GM12878 (cell line): ENCODE measurements around the gene TLL1. TPM values are rescaled to one million over a fixed set of nuclear protein-coding genes. Genes with fewer than 3 reads are reported as not detected.

Experiments
- ATAC-seq: fragments of 200-7000 bp; cut with Tn5 transposase; 3 replicates; pipeline ENCODE4 v1.9.1; 2020; ENCODE audit warnings: mild to moderate bottlenecking, moderate library complexity
- BruUV-seq: library from RNA; stranded (reverse); fragments of 400-500 nt; replicated peaks from 2 replicates; lab custom pipeline; 2021; lab: Mats Ljungman, UMichigan
- CTCF ChIA-PET: fragments of 300-600 bp; sonication (Branson Sonifier 250); formaldehyde crosslinking; extraction: SDS; loops from one replicate; lab custom pipeline; 2021; ENCODE audit warnings: inconsistent platforms; lab: Yijun Ruan, JAX
- POLR2A ChIA-PET: fragments of 350-600 bp; formaldehyde crosslinking; extraction: SDS; loops from one replicate; lab custom pipeline; 2021; ENCODE audit warnings: inconsistent platforms; lab: Charles Lee
- RAD21 ChIA-PET: fragments of 300-600 bp; sonication (Branson Sonifier 250); formaldehyde crosslinking; loops from one replicate; lab custom pipeline; 2023; ENCODE audit warnings: antibody characterized with exemption; ENCODE audit not compliant: unreplicated experiment; lab: Charles Lee
- SMC1A ChIA-PET: fragments of 300-600 bp; sonication (Branson Sonifier 250); formaldehyde crosslinking; loops from one replicate; lab custom pipeline; 2023; ENCODE audit not compliant: unreplicated experiment, uncharacterized antibody; lab: Charles Lee
- DNase-seq: peaks from one replicate; pipeline ENCODE4 v3.0.0-alpha.2; 2011; ENCODE audit warnings: low read depth, low spot score
- FAIRE-seq: peaks from 3 replicates; lab custom pipeline; 2011; peaks lifted over from hg19 to GRCh38; lab: Jason Lieb, UNC
- H2AFZ ChIP-seq: 2 replicates; pipeline ENCODE4 v1.6.0; 2011; ENCODE audit warnings: low read depth, low read length, control low read depth; ENCODE audit not compliant: control insufficient read depth
- H3K27ac ChIP-seq: 2 replicates; pipeline ENCODE4 v1.5.1; 2011; ENCODE audit warnings: control low read depth; ENCODE audit not compliant: control insufficient read depth, insufficient read depth
- H3K27me3 ChIP-seq, 2 experiments: replicated peaks in 1 of 2; 2 replicates each; pipeline versions ENCODE4 v1.6.0 to v1.6.1; 2011; ENCODE audit warnings: low read length in 1 of 2; ENCODE audit not compliant: control insufficient read depth in 2 of 2, insufficient read depth in 2 of 2
- H3K36me3 ChIP-seq, 2 experiments: 2 replicates each; pipeline ENCODE4 v1.5.1; 2011; ENCODE audit warnings: low read length in 1 of 2; ENCODE audit not compliant: control insufficient read depth in 2 of 2, insufficient read depth in 2 of 2
- H3K4me1 ChIP-seq: 2 replicates; pipeline ENCODE4 v1.6.1; 2011; ENCODE audit warnings: mild to moderate bottlenecking, low read length, moderate library complexity, mixed read lengths; ENCODE audit not compliant: control insufficient read depth, insufficient read depth
- H3K4me2 ChIP-seq: 2 replicates; pipeline ENCODE4 v1.6.0; 2011; ENCODE audit warnings: control low read depth; ENCODE audit not compliant: control insufficient read depth, insufficient read depth
- H3K4me3 ChIP-seq: fragments of 200-600 bp; sonication (generic); 2 replicates; pipeline ENCODE4 v1.5.1; 2016
- H3K79me2 ChIP-seq: 2 replicates; pipeline ENCODE4 v1.6.0; 2011; ENCODE audit warnings: low read length; ENCODE audit not compliant: control insufficient read depth, insufficient read depth
- H3K9ac ChIP-seq: 2 replicates; pipeline ENCODE4 v1.8.0; 2011; ENCODE audit warnings: low read length, control low read depth, mixed read lengths; ENCODE audit not compliant: control insufficient read depth, insufficient read depth
- H3K9me3 ChIP-seq: replicated peaks from 3 replicates; pipeline ENCODE4 v1.5.1; 2011; ENCODE audit warnings: mild to moderate bottlenecking, low read length; ENCODE audit not compliant: control insufficient read depth, insufficient read depth
- H4K20me1 ChIP-seq: 2 replicates; pipeline ENCODE4 v1.6.0; 2011; ENCODE audit not compliant: control insufficient read depth, insufficient read depth
- ESRRA ChIP-seq: IDR thresholded peaks from 2 replicates; pipeline ENCODE4 v1.6.1; 2012; ENCODE audit warnings: mild to moderate bottlenecking, low read length, improper control_type of control experiment
- ETV6 ChIP-seq, 2 experiments: fragments of 450-650 bp in 1 of 2; IDR thresholded peaks in 1 of 2; conservative IDR thresholded peaks in 1 of 2; 2 replicates each; pipeline ENCODE4 v1.6.1; 2014; ENCODE audit warnings: antibody characterized with exemption in 1 of 2, borderline replicate concordance in 1 of 2, low read depth in 1 of 2, mild to moderate bottlenecking in 1 of 2, moderate library complexity in 1 of 2
- RCOR1 ChIP-seq: conservative IDR thresholded peaks from 2 replicates; pipeline ENCODE4 v1.6.1; 2012; ENCODE audit warnings: low read depth, low read length, improper control_type of control experiment
- TARDBP ChIP-seq: IDR thresholded peaks from 2 replicates; pipeline ENCODE4 v1.6.1; 2016; ENCODE audit warnings: borderline replicate concordance
- YBX1 ChIP-seq: fragments of 450-650 bp; IDR thresholded peaks from 2 replicates; pipeline ENCODE4 v1.6.1; 2016; ENCODE audit warnings: antibody characterized with exemption
- ZNF24 ChIP-seq: fragments of 450-650 bp; IDR thresholded peaks from 2 replicates; pipeline ENCODE4 v1.6.1; 2017; ENCODE audit warnings: antibody characterized with exemption, mild to moderate bottlenecking
- WGBS: methylation state at CpG from one replicate; pipeline ENCODE4 v1.1.6; 2016; ENCODE audit warnings: low lambda C conversion rate; ENCODE audit not compliant: insufficient replicate concordance, insufficient coverage; ENCODE audit errors: missing lambda C conversion rate; 5-methylcytosine and 5-hydroxymethylcytosine counted together
- in situ Hi-C: fragments of 300-500 bp; cut with MboI; formaldehyde crosslinking; loops from 9 replicates; pipeline ENCODE4 v1.14.3; 2018; ENCODE audit warnings: mixed read lengths
- intact Hi-C: fragments of 100-400 bp; cut with micrococcal nuclease; formaldehyde crosslinking; loops from one replicate; pipeline ENCODE4 v1.14.2; 2022; ENCODE audit not compliant: unreplicated experiment
- polyA plus RNA-seq, 11 experiments: library from polyadenylated mRNA; depleted of rRNA in 4 of 11; unstranded in 6 of 11; stranded (reverse) in 5 of 11; fragments of >200 nt; fragmentation: Nextera tagmentation in 4 of 11; fragmentation: Illumina TruSeq in 1 of 11; extraction: Ambion mirVana in 4 of 11; extraction: Trizol in 1 of 11; gene quantifications; 1 replicate in 1 of 11; 2 replicates in 10 of 11; pipeline versions ENCODE4 v1.2.1 to v1.2.3, GENCODE V29; 2011 to 2016; ENCODE audit warnings: inconsistent platforms in 2 of 11, missing spikeins in 2 of 11, low read depth in 1 of 11
- total RNA-seq, 4 experiments: library from RNA; depleted of rRNA in 3 of 4; stranded (reverse); fragments of >200 nt in 3 of 4; fragmentation: Illumina TruSeq in 1 of 4; extraction: Trizol in 1 of 4; gene quantifications; 2 replicates each; pipeline versions ENCODE4 v1.2.1 to v1.2.3, GENCODE V29; 2013 to 2021
- TF ChIP-seq, protein P1 (sequence below): IDR thresholded peaks from 2 replicates; pipeline ENCODE4 v1.6.1; 2012; ENCODE audit warnings: improper control_type of control experiment, low read depth, low read length; ENCODE audit not compliant: insufficient replicate concordance
- TF ChIP-seq, protein P2 (sequence below): IDR thresholded peaks from 2 replicates; pipeline ENCODE4 v1.6.1; 2012; ENCODE audit warnings: mild to moderate bottlenecking, low read depth, low read length

TLL1 gene
- total and polyA plus RNA-seq, 10 of the 15 experiments (the other 5 are each of a cell fraction or from before 2014, with no cell fraction given) = 0.02 to 0.31 (median 0.05) TPM; not detected in 2

DNA sequence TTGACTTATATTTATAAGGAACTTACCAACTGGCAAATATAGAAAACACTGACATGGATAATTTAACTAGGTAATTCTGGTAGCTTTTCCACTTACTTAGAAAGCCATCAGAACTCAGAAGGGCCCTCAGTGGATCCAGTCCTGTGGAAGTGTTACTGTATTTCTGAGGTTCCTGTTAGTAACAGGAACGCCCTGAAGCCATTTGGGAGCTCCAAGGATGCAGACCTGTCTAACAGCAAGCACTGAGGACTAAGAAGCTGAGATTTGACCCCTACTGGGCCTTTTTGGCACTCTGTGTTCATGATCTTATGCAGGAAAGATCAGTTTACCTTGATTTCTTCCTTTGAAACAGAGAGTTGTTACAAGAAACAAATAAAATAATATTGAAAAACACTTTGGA lies 46.0 kb upstream of the TLL1 start:
- RAD21 ChIA-PET = no interaction called here
- FAIRE-seq = no peak
- Histone ChIP-seq H3K4me1 (no peaks in the 10 kb centered on the region), H4K20me1 (no peaks in the 10 kb centered on the region), H3K27me3 (no peaks in the 10 kb centered on the region), H3K9me3 (no peaks in the 10 kb centered on the region), H3K27ac (no peak overlapping the region), H3K4me3 (no peak overlapping the region), H3K79me2 (no peaks in the 10 kb centered on the region), H3K36me3 (no peaks in the 10 kb centered on the region), H3K4me2 (no peak overlapping the region), H2AFZ (no peak overlapping the region), H3K9ac (no peak overlapping the region)
- no peak for ATAC-seq
- SMC1A ChIA-PET = interaction anchor here (0.9 kb wide), 1 partner anchor 52 kb away, joined by 3 read pairs; no protein-coding TSS in a partner anchor
- CTCF ChIA-PET = no interaction called here
- POLR2A ChIA-PET = no interaction called here
- in situ Hi-C loops = no loop called here
- BruUV-seq = no TSS peak
- 6% methylated on average over 1 of the region's 1 CpG for WGBS
- DNase-seq = no peak
- TF ChIP-seq TARDBP = no peak
- TF ChIP-seq, protein P1, sequence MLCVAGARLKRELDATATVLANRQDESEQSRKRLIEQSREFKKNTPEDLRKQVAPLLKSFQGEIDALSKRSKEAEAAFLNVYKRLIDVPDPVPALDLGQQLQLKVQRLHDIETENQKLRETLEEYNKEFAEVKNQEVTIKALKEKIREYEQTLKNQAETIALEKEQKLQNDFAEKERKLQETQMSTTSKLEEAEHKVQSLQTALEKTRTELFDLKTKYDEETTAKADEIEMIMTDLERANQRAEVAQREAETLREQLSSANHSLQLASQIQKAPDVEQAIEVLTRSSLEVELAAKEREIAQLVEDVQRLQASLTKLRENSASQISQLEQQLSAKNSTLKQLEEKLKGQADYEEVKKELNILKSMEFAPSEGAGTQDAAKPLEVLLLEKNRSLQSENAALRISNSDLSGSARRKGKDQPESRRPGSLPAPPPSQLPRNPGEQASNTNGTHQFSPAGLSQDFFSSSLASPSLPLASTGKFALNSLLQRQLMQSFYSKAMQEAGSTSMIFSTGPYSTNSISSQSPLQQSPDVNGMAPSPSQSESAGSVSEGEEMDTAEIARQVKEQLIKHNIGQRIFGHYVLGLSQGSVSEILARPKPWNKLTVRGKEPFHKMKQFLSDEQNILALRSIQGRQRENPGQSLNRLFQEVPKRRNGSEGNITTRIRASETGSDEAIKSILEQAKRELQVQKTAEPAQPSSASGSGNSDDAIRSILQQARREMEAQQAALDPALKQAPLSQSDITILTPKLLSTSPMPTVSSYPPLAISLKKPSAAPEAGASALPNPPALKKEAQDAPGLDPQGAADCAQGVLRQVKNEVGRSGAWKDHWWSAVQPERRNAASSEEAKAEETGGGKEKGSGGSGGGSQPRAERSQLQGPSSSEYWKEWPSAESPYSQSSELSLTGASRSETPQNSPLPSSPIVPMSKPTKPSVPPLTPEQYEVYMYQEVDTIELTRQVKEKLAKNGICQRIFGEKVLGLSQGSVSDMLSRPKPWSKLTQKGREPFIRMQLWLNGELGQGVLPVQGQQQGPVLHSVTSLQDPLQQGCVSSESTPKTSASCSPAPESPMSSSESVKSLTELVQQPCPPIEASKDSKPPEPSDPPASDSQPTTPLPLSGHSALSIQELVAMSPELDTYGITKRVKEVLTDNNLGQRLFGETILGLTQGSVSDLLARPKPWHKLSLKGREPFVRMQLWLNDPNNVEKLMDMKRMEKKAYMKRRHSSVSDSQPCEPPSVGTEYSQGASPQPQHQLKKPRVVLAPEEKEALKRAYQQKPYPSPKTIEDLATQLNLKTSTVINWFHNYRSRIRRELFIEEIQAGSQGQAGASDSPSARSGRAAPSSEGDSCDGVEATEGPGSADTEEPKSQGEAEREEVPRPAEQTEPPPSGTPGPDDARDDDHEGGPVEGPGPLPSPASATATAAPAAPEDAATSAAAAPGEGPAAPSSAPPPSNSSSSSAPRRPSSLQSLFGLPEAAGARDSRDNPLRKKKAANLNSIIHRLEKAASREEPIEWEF = no peak
- no peak for TF ChIP-seq YBX1
- no peak for TF ChIP-seq ETV6 (conservative IDR thresholded peaks at IDR 0.05 in 1 of 2, IDR thresholded peaks at IDR 0.05 in 1 of 2; ENCODE audit: borderline replicate concordance in 1 of 2, low read depth in 1 of 2)
- TF ChIP-seq, protein P2, sequence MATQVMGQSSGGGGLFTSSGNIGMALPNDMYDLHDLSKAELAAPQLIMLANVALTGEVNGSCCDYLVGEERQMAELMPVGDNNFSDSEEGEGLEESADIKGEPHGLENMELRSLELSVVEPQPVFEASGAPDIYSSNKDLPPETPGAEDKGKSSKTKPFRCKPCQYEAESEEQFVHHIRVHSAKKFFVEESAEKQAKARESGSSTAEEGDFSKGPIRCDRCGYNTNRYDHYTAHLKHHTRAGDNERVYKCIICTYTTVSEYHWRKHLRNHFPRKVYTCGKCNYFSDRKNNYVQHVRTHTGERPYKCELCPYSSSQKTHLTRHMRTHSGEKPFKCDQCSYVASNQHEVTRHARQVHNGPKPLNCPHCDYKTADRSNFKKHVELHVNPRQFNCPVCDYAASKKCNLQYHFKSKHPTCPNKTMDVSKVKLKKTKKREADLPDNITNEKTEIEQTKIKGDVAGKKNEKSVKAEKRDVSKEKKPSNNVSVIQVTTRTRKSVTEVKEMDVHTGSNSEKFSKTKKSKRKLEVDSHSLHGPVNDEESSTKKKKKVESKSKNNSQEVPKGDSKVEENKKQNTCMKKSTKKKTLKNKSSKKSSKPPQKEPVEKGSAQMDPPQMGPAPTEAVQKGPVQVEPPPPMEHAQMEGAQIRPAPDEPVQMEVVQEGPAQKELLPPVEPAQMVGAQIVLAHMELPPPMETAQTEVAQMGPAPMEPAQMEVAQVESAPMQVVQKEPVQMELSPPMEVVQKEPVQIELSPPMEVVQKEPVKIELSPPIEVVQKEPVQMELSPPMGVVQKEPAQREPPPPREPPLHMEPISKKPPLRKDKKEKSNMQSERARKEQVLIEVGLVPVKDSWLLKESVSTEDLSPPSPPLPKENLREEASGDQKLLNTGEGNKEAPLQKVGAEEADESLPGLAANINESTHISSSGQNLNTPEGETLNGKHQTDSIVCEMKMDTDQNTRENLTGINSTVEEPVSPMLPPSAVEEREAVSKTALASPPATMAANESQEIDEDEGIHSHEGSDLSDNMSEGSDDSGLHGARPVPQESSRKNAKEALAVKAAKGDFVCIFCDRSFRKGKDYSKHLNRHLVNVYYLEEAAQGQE = no peak
- TF ChIP-seq ESRRA = no peak
- no peak for TF ChIP-seq ZNF24
- TF ChIP-seq RCOR1 = no peak
- intact Hi-C loops = no loop called here
